T-helper 2 cell treated with Interferon-gamma antibody and Interleukin-4, amounts not matched to agents 5 μg/mL and 100 μg/mL, for 36 hours (primary cell): ENCODE data around the gene OSBP2.
A peak's percentile ranks its signal among the peaks of the same experiment; 100 is the strongest.

Experiments used
- DNase-seq: peaks from one replicate; pipeline ENCODE4 v3.0.0; 2021; ENCODE audit warnings: low spot score
- H3K27ac Mint-ChIP-seq: one replicate; pipeline ENCODE4 v1.8.0; 2021; ENCODE audit warnings: mild to moderate bottlenecking, mixed read lengths
- H3K27me3 Mint-ChIP-seq: one replicate; pipeline ENCODE4 v1.8.0; 2021; ENCODE audit warnings: low read depth, mixed read lengths
- H3K36me3 Mint-ChIP-seq: one replicate; pipeline ENCODE4 v1.8.0; 2021; ENCODE audit warnings: low read depth, mixed read lengths
- H3K4me1 Mint-ChIP-seq: one replicate; pipeline ENCODE4 v1.8.0; 2021; ENCODE audit warnings: low read depth, mixed read lengths
- H3K4me3 Mint-ChIP-seq: one replicate; pipeline ENCODE4 v1.8.0; 2022; ENCODE audit warnings: mild to moderate bottlenecking, moderate library complexity, mixed read lengths
- H3K9me3 Mint-ChIP-seq: one replicate; pipeline ENCODE4 v1.8.0; 2021; ENCODE audit warnings: mixed read lengths

The OSBP2 gene

GRCh38 chr22:30945653-30946052 is 251.0 kb downstream of the OSBP2 start:
- Mint-ChIP-seq H3K4me1 (peaks cover 27% of the 10 kb centered on the region), H3K9me3 (no peaks in the 10 kb centered on the region), H3K4me3 (no peak overlapping the region), H3K27me3 (no peaks in the 10 kb centered on the region), H3K36me3 (peaks cover 63% of the 10 kb centered on the region), H3K27ac (peak overlapping the region; percentile 14)
- no peak for DNase-seq

- Mint-ChIP-seq H3K4me3 (no peak overlapping the region), H3K27me3 (no peaks in the 10 kb centered on the region), H3K4me1 (peaks cover 23% of the 10 kb centered on the region), H3K27ac (no peak overlapping the region), H3K9me3 (no peaks in the 10 kb centered on the region), H3K36me3 (peaks cover 61% of the 10 kb centered on the region)
- no peak for DNase-seq
These were observed 251.7 kb downstream of the OSBP2 start for GRCh38 chr22:30946354-30946753.

GRCh38 chr22:30947173-30947815 is 252.6 kb downstream of the OSBP2 start:
- Mint-ChIP-seq H3K36me3 (peaks cover 57% of the 10 kb centered on the region), H3K27ac (no peak overlapping the region), H3K27me3 (no peaks in the 10 kb centered on the region), H3K9me3 (no peaks in the 10 kb centered on the region), H3K4me3 (no peak overlapping the region), H3K4me1 (peaks cover 24% of the 10 kb centered on the region)
- no peak for DNase-seq

GRCh38 chr22:30947816-30948454 is 253.3 kb downstream of the OSBP2 start:
- Mint-ChIP-seq H3K27ac (no peak overlapping the region), H3K4me3 (no peak overlapping the region), H3K4me1 (peaks cover 26% of the 10 kb centered on the region), H3K9me3 (no peaks in the 10 kb centered on the region), H3K27me3 (no peaks in the 10 kb centered on the region), H3K36me3 (peaks cover 58% of the 10 kb centered on the region)
- DNase-seq, result no peak

GRCh38 chr22:30948930-30949342 is 254.3 kb downstream of the OSBP2 start:
- DNase-seq, result no peak
- peaks cover 21% of the 10 kb centered on the region for H3K4me1 Mint-ChIP-seq
- H3K4me3 Mint-ChIP-seq, result no peak overlapping the region
- no peaks in the 10 kb centered on the region for H3K27me3 Mint-ChIP-seq
- H3K9me3 Mint-ChIP-seq, result no peaks in the 10 kb centered on the region
- H3K36me3 Mint-ChIP-seq, result peaks cover 53% of the 10 kb centered on the region
- H3K27ac Mint-ChIP-seq, result no peak overlapping the region

GRCh38 chr22:30949934-30950660 is 255.4 kb downstream of the OSBP2 start:
- Mint-ChIP-seq H3K9me3 (no peaks in the 10 kb centered on the region), H3K4me1 (peaks cover 13% of the 10 kb centered on the region), H3K36me3 (peaks cover 47% of the 10 kb centered on the region), H3K27me3 (no peaks in the 10 kb centered on the region), H3K4me3 (no peak overlapping the region), H3K27ac (no peak overlapping the region)
- DNase-seq, result no peak

- H3K4me1 Mint-ChIP-seq, result peaks cover 22% of the 10 kb centered on the region
- no peaks in the 10 kb centered on the region for H3K9me3 Mint-ChIP-seq
- peaks cover 45% of the 10 kb centered on the region for H3K36me3 Mint-ChIP-seq
- H3K27ac Mint-ChIP-seq, result no peak overlapping the region
- no peak for DNase-seq
- H3K4me3 Mint-ChIP-seq, result no peak overlapping the region
- no peaks in the 10 kb centered on the region for H3K27me3 Mint-ChIP-seq
These were observed 258.5 kb downstream of the OSBP2 start for GRCh38 chr22:30953206-30953605.

GRCh38 chr22:30955153-30955552 is 260.5 kb downstream of the OSBP2 start:
- no peak overlapping the region for H3K27ac Mint-ChIP-seq
- no peak for DNase-seq
- no peaks in the 10 kb centered on the region for H3K27me3 Mint-ChIP-seq
- H3K36me3 Mint-ChIP-seq, result peaks cover 33% of the 10 kb centered on the region
- H3K4me1 Mint-ChIP-seq, result peaks cover 22% of the 10 kb centered on the region
- no peaks in the 10 kb centered on the region for H3K9me3 Mint-ChIP-seq
- no peak overlapping the region for H3K4me3 Mint-ChIP-seq
